Ishikawa (cell line): Measurements from ENCODE around the gene SRPK2.

Experiments used
- EGR1 ChIP-seq: IDR thresholded peaks from 2 replicates; pipeline ENCODE4 v1.6.1; 2012
- TAF1 ChIP-seq: IDR thresholded peaks from 2 replicates; pipeline ENCODE4 v1.6.1; 2012; ENCODE audit warnings: low read depth, mild to moderate bottlenecking

- TF ChIP-seq EGR1 (no peak), TAF1 (no peak)
Measured at GRCh38 chr7:105376908-105377533, 11.7 kb downstream of the SRPK2 start.
